Caco-2 (cell line): ENCODE data around the gene ZNF688. TPM values are rescaled to one million over a fixed set of nuclear protein-coding genes. Genes with fewer than 3 reads are reported as not detected.

Experiments
- BruUV-seq: library from RNA; stranded (reverse); fragments of 400-500 nt; replicated peaks from 2 replicates; lab custom pipeline; 2021; lab: Mats Ljungman, UMichigan
- CTCF ChIA-PET: fragments of 300-600 bp; sonication (Branson Sonifier 250); formaldehyde crosslinking; loops from one replicate; lab custom pipeline; 2022; ENCODE audit warnings: antibody characterized with exemption; lab: Charles Lee
- POLR2A ChIA-PET: fragments of 300-600 bp; sonication (Branson Sonifier 250); formaldehyde crosslinking; loops from one replicate; lab custom pipeline; 2022; ENCODE audit warnings: antibody characterized with exemption; lab: Charles Lee
- DNase-seq, 2 experiments: peaks; one replicate each; pipeline versions ENCODE4 v3.0.0 to v3.0.0-alpha.2; 2020 to 2022
- H3K27me3 ChIP-seq: replicated peaks from 2 replicates; pipeline ENCODE4 v1.6.0; 2011; ENCODE audit warnings: low read length; ENCODE audit not compliant: control insufficient read depth, insufficient read depth
- H3K36me3 ChIP-seq: 2 replicates; pipeline ENCODE4 v1.5.1; 2011; ENCODE audit warnings: low read length; ENCODE audit not compliant: control insufficient read depth, insufficient read depth
- H3K4me1 ChIP-seq: fragments of 250-450 bp; sonication (Bioruptor Pico); 2 replicates; pipeline ENCODE4 v1.5.1; 2020; ENCODE audit warnings: mild to moderate bottlenecking
- H3K4me3 ChIP-seq: 2 replicates; pipeline ENCODE4 v1.5.1; 2011; ENCODE audit warnings: low read depth, mild to moderate bottlenecking, control low read depth, low read length
- H3K9me3 ChIP-seq: fragments of 250-450 bp; sonication (Bioruptor Pico); 2 replicates; pipeline ENCODE4 v1.5.1; 2020; ENCODE audit warnings: mild to moderate bottlenecking, moderate library complexity
- H3K27ac Mint-ChIP-seq: one replicate; pipeline ENCODE4 v1.8.0; 2022; ENCODE audit warnings: mixed read lengths; ENCODE audit not compliant: unreplicated experiment
- H3K27me3 Mint-ChIP-seq: one replicate; pipeline ENCODE4 v1.8.0; 2022; ENCODE audit warnings: mixed read lengths; ENCODE audit not compliant: insufficient read depth, unreplicated experiment
- H3K36me3 Mint-ChIP-seq: one replicate; pipeline ENCODE4 v1.8.0; 2022; ENCODE audit warnings: mild to moderate bottlenecking, mixed read lengths; ENCODE audit not compliant: insufficient read depth, unreplicated experiment
- H3K4me1 Mint-ChIP-seq: one replicate; pipeline ENCODE4 v1.8.0; 2022; ENCODE audit warnings: low read depth, mixed read lengths; ENCODE audit not compliant: unreplicated experiment
- H3K4me3 Mint-ChIP-seq: one replicate; pipeline ENCODE4 v1.8.0; 2022; ENCODE audit warnings: mild to moderate bottlenecking, moderate library complexity, mixed read lengths; ENCODE audit not compliant: unreplicated experiment
- H3K9me3 Mint-ChIP-seq: one replicate; pipeline ENCODE4 v1.8.0; 2022; ENCODE audit warnings: mixed read lengths; ENCODE audit not compliant: unreplicated experiment
- CTCF ChIP-seq, 2 experiments: fragments of 200-600 bp in 1 of 2; IDR thresholded peaks; 1 replicate in 1 of 2; 2 replicates in 1 of 2; pipeline versions ENCODE4 v1.5.1 to v1.8.0; 2011 to 2022; ENCODE audit warnings: antibody characterized with exemption in 1 of 2, control low read depth in 1 of 2, inconsistent platforms in 1 of 2, low read depth in 1 of 2, low read length in 1 of 2, mild to moderate bottlenecking in 1 of 2, moderate library complexity in 1 of 2; ENCODE audit not compliant: insufficient read depth in 1 of 2, severe bottlenecking in 1 of 2, unreplicated experiment in 1 of 2
- intact Hi-C: fragments of 100-400 bp; cut with micrococcal nuclease; formaldehyde crosslinking; loops from one replicate; pipeline ENCODE4 v1.10.0; 2022; ENCODE audit not compliant: unreplicated experiment
- total RNA-seq: library from RNA; stranded (reverse); gene quantifications from 2 replicates; pipeline ENCODE4 v1.2.3, GENCODE V29; 2022

Gene ZNF688
- total RNA-seq, 1 experiment from 2014 or later: 6.2 TPM

GRCh38 chr16:30557707-30557956, 13.9 kb downstream of the ZNF688 start:
- TSS peak; percentile 43 for BruUV-seq
- no peaks in the 10 kb centered on the region for H3K27me3 Mint-ChIP-seq
- H3K4me3 Mint-ChIP-seq: peak overlapping the region; percentile 78

GRCh38 chr16:30556125-30556473, 15.4 kb downstream of the ZNF688 start:
- intact Hi-C loops: no loop called here
- peaks cover 6% of the 10 kb centered on the region for H3K4me1 Mint-ChIP-seq
- POLR2A ChIA-PET: no interaction called here

More at GRCh38 chr16:30557707-30557956, 13.9 kb downstream of the ZNF688 start:
- peak overlapping the region; percentile 53 for H3K27ac Mint-ChIP-seq
- intact Hi-C loops: no loop called here
- peaks cover 6% of the 10 kb centered on the region for H3K4me1 Mint-ChIP-seq
- Histone ChIP-seq H3K4me1 (peaks cover 5% of the 10 kb centered on the region; the same call in 1 of the 2 replicates), H3K9me3 (no peaks in the 10 kb centered on the region), H3K27me3 (no peaks in the 10 kb centered on the region), H3K4me3 (peak overlapping the region; percentile 72), H3K36me3 (peaks cover 2% of the 10 kb centered on the region)
- ChIA-PET CTCF (interaction anchor here (1.6 to 2.2 kb wide), 3 partner anchors 23 to 128 kb away, joined by 5 to 32 read pairs (median 24); partner anchors contain the start of genes DCTPP1, ZNF689 and ZNF747), POLR2A (interaction anchor here (0.6 to 1.5 kb wide), 4 partner anchors 11 to 33 kb away, joined by 3 to 20 read pairs (median 4); partner anchors contain the start of gene ZNF747)
- peaks cover 18% of the 10 kb centered on the region for H3K36me3 Mint-ChIP-seq
- peak in 1 of 2 experiments; percentile 13 for TF ChIP-seq CTCF (IDR thresholded peaks at IDR 0.05; ENCODE audit: insufficient read depth in 1 of 2, low read depth in 1 of 2, low read length in 1 of 2, severe bottlenecking in 1 of 2, unreplicated experiment in 1 of 2)
- no peak for DNase-seq
- no peaks in the 10 kb centered on the region for H3K9me3 Mint-ChIP-seq

GRCh38 chr16:30555315-30556124, 16.0 kb downstream of the ZNF688 start:
- no peaks in the 10 kb centered on the region for H3K27me3 ChIP-seq
- Mint-ChIP-seq H3K4me3 (no peak overlapping the region), H3K4me1 (peaks cover 6% of the 10 kb centered on the region), H3K27me3 (no peaks in the 10 kb centered on the region), H3K27ac (no peak overlapping the region), H3K36me3 (peaks cover 18% of the 10 kb centered on the region), H3K9me3 (no peaks in the 10 kb centered on the region)
- intact Hi-C loops: no loop called here
- no peak overlapping the region for H3K4me3 ChIP-seq
- DNase-seq: no peak
- no TSS peak for BruUV-seq
- H3K4me1 ChIP-seq: peaks cover 9% of the 10 kb centered on the region
- no peak for TF ChIP-seq CTCF (IDR thresholded peaks at IDR 0.05; ENCODE audit: insufficient read depth in 1 of 2, low read depth in 1 of 2, low read length in 1 of 2, severe bottlenecking in 1 of 2, unreplicated experiment in 1 of 2)
- ChIA-PET POLR2A (no interaction called here), CTCF (no interaction called here)
- no peaks in the 10 kb centered on the region for H3K9me3 ChIP-seq
- H3K36me3 ChIP-seq: peaks cover 2% of the 10 kb centered on the region

More at GRCh38 chr16:30556125-30556473, 15.4 kb downstream of the ZNF688 start:
- H3K27me3 Mint-ChIP-seq: no peaks in the 10 kb centered on the region
- Histone ChIP-seq H3K27me3 (no peaks in the 10 kb centered on the region), H3K9me3 (no peaks in the 10 kb centered on the region), H3K4me3 (no peak overlapping the region), H3K36me3 (peaks cover 2% of the 10 kb centered on the region), H3K4me1 (peaks cover 9% of the 10 kb centered on the region)
- H3K27ac Mint-ChIP-seq: no peak overlapping the region
- CTCF ChIA-PET: no interaction called here
- DNase-seq: no peak
- no TSS peak for BruUV-seq
- no peaks in the 10 kb centered on the region for H3K9me3 Mint-ChIP-seq
- H3K4me3 Mint-ChIP-seq: peak overlapping the region; percentile 78
- TF ChIP-seq CTCF (IDR thresholded peaks at IDR 0.05; ENCODE audit: insufficient read depth in 1 of 2, low read depth in 1 of 2, low read length in 1 of 2, severe bottlenecking in 1 of 2, unreplicated experiment in 1 of 2): no peak
- H3K36me3 Mint-ChIP-seq: peaks cover 18% of the 10 kb centered on the region
